CD4-positive, CD25-positive, alpha-beta regulatory T cell (primary cell): ENCODE data around the gene SLC39A1. TPM values are rescaled to one million over a fixed set of nuclear protein-coding genes. Genes with fewer than 3 reads are reported as not detected.

Experiments used
- ATAC-seq, 2 donors: fragments of 150-1000 bp; cut with Tn5 transposase; one replicate each; pipeline ENCODE4 v1.10.0; 2021; ENCODE audit warnings: low read depth in 2 of 2, moderate number of reproducible peaks in 2 of 2, moderate library complexity in 1 of 2
- DNase-seq, 3 donors: peaks; one replicate each; pipeline versions ENCODE4 v3.0.0 to v3.0.0-alpha.2; 2012 to 2022; ENCODE audit warnings: mixed read lengths in 1 of 3
- H3K27ac ChIP-seq: one replicate; pipeline ENCODE4 v1.7.0; 2013; ENCODE audit warnings: mild to moderate bottlenecking, low read length; ENCODE audit not compliant: insufficient read depth, poor library complexity, severe bottlenecking
- H3K27me3 ChIP-seq: one replicate; pipeline ENCODE4 v1.7.0; 2013; ENCODE audit warnings: low read length; ENCODE audit not compliant: control insufficient read depth, insufficient read depth
- H3K36me3 ChIP-seq: one replicate; pipeline ENCODE4 v1.7.0; 2013; ENCODE audit warnings: mild to moderate bottlenecking, low read length, moderate library complexity; ENCODE audit not compliant: control insufficient read depth, insufficient read depth
- H3K4me1 ChIP-seq: 2 replicates; pipeline ENCODE4 v1.7.0; 2013; ENCODE audit warnings: mild to moderate bottlenecking, low read length; ENCODE audit not compliant: insufficient read depth, control insufficient read depth, poor library complexity, severe bottlenecking
- H3K4me3 ChIP-seq: one replicate; pipeline ENCODE4 v1.7.0; 2013; ENCODE audit warnings: low read depth, mild to moderate bottlenecking, low read length, moderate library complexity
- H3K9me3 ChIP-seq, 2 experiments: 1 replicate in 1 of 2; 2 replicates in 1 of 2; pipeline ENCODE4 v1.7.0; 2013; ENCODE audit warnings: low read length in 2 of 2, mild to moderate bottlenecking in 1 of 2, moderate library complexity in 1 of 2; ENCODE audit not compliant: control insufficient read depth in 2 of 2
- H3K27ac Mint-ChIP-seq, 3 donors: one replicate each; pipeline ENCODE4 v1.8.0; 2020 to 2022; ENCODE audit warnings: mild to moderate bottlenecking in 3 of 3, mixed read lengths in 3 of 3, moderate library complexity in 2 of 3
- H3K27me3 Mint-ChIP-seq: one replicate; pipeline ENCODE4 v1.8.0; 2022; ENCODE audit warnings: mild to moderate bottlenecking, mixed read lengths
- H3K36me3 Mint-ChIP-seq: one replicate; pipeline ENCODE4 v1.8.0; 2020; ENCODE audit warnings: mixed read lengths
- H3K4me1 Mint-ChIP-seq, 4 donors: one replicate each; pipeline ENCODE4 v1.8.0; 2020 to 2022; ENCODE audit warnings: mixed read lengths in 4 of 4, mild to moderate bottlenecking in 1 of 4
- H3K4me3 Mint-ChIP-seq, 4 donors: one replicate each; pipeline ENCODE4 v1.8.0; 2020 to 2022; ENCODE audit warnings: mild to moderate bottlenecking in 4 of 4, mixed read lengths in 4 of 4, moderate library complexity in 3 of 4
- H3K9me3 Mint-ChIP-seq, 7 donors: one replicate each; pipeline ENCODE4 v1.8.0; 2020 to 2022; ENCODE audit warnings: mixed read lengths in 7 of 7, mild to moderate bottlenecking in 3 of 7, moderate library complexity in 2 of 7
- polyA plus RNA-seq, 4 donors: library from polyadenylated mRNA; unstranded; fragments of 300-500 nt; fragmentation: Illumina TruSeq; gene quantifications; one replicate each; pipeline ENCODE4 v1.2.3, GENCODE V29; 2021
- total RNA-seq: library from RNA; stranded (reverse); gene quantifications from one replicate; pipeline ENCODE4 v1.2.3, GENCODE V29; 2022

Gene SLC39A1
- total and polyA plus RNA-seq, 5 donors from 2014 or later, result 15.8 to 42.1 (median 35.0) TPM

DNA sequence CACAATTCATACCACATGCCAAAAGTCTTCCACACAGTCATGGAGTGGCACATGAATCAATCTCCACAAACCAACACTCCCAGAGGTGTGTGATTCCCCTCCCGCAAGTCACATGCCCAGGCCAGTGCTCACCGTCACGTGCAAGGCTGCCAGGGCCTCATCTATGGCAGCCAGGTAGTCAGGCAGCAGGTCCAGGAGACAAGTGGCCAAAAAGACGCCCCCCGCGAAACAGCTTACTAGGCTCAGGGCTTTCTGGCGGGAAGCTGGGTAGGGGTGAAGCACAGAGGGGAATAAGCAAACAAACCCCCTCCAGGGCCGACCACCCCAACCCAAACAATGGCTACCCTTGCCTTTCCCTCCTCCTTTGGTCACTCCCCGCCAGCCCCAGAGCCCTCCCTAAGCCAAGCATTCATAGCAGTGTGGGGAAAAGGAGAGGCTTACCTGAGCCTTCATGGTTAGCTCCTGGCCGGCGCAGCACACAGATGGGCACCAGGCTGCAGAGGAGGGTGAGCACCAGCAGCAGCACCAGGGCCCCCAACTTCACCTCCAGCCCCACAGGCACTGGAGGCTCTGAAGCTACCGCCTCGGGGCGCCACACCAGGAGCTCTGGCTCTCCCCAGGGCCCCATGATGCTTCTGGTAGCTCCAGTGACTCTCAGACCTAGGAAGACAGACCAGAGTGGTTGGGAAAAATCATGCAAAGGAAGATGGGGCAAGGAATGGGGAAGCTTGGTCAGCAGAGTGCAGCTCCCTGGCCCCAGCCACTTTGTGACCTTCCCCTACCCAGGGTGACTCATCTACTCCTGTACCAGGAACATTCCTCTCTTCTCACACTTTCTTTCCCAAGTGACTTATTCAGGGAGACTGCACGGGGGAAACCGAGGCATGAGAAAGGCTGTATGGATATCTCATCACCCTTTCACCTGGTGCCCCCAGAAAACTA, 978 bp downstream of the SLC39A1 start:
- Histone ChIP-seq H3K4me3 (peak overlapping the region; percentile 67), H3K9me3 (no peaks in the 10 kb centered on the region), H3K36me3 (peaks cover 5% of the 10 kb centered on the region), H3K27me3 (no peaks in the 10 kb centered on the region), H3K27ac (peak overlapping the region; percentile 90), H3K4me1 (peaks cover 52% of the 10 kb centered on the region)
- ATAC-seq (no peak), DNase-seq (no peak)
- H3K4me3 Mint-ChIP-seq, result peak overlapping the region; percentile 93 to 99 (median 96)
- H3K9me3 Mint-ChIP-seq, result peaks cover 0 to 1% (median 0%) of the 10 kb centered on the region in 7 donors
- no peaks in the 10 kb centered on the region for H3K36me3 Mint-ChIP-seq
- no peaks in the 10 kb centered on the region for H3K27me3 Mint-ChIP-seq
- peak overlapping the region; percentile 95 to 99 (median 97) for H3K27ac Mint-ChIP-seq
- H3K4me1 Mint-ChIP-seq, result peaks cover 21 to 74% (median 42%) of the 10 kb centered on the region in 4 donors

DNA sequence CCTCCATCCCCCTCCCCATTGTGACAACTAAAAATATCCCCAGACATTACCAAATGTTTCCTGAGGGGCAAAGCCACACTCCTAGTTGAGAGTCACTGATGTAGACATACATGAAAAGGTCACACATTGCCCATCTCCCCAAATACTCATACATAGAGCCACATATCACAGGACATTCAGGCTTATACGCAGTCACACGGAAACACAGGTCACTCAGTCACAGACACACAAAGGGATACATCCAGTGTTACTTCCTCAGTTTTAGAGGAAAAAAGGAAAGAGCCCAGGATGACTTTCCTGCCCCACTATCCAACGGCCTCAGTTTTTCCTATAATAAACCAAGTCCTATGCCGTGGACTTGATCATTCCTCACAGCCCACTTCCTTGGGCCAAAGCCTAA, 1.9 kb downstream of the SLC39A1 start:
- Histone ChIP-seq H3K36me3 (peaks cover 5% of the 10 kb centered on the region), H3K4me3 (no peak overlapping the region), H3K27ac (no peak overlapping the region), H3K9me3 (no peaks in the 10 kb centered on the region), H3K4me1 (peaks cover 52% of the 10 kb centered on the region), H3K27me3 (no peaks in the 10 kb centered on the region)
- Mint-ChIP-seq H3K9me3 (peaks cover 0 to 1% (median 0%) of the 10 kb centered on the region in 7 donors), H3K4me1 (peaks cover 20 to 77% (median 44%) of the 10 kb centered on the region in 4 donors), H3K27me3 (no peaks in the 10 kb centered on the region), H3K4me3 (peak overlapping the region; percentile 27 to 97 (median 94)), H3K27ac (peak overlapping the region; percentile 24 to 87 (median 83)), H3K36me3 (no peaks in the 10 kb centered on the region)
- ATAC-seq (no peak), DNase-seq (no peak)

DNA sequence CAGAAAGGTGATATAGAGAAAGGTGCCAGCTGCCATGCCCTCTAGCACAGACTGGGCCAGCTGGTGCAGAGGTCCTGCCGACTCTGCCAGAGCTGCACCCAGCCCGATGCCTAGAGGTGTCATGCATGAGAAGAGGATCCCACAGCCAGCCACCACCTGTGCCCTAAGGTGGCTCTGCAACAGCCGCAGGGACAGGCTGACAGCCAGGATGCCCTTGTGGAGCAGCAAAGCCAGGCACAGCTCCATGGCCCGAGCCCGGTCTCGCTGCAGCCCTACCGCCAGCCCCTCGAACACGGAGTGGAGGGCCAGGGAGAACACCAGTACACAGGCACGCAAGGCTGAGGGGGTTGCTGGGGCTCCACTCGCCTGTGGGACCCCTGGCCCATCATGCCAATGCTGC, 3.1 kb downstream of the SLC39A1 start:
- Mint-ChIP-seq H3K36me3 (no peaks in the 10 kb centered on the region), H3K27me3 (no peaks in the 10 kb centered on the region), H3K27ac (peak overlapping the region in 2 of 3 donors; percentile 74 to 85), H3K9me3 (no peaks in the 10 kb centered on the region), H3K4me3 (peak overlapping the region in 3 of 4 donors; percentile 29 to 97 (median 39)), H3K4me1 (peaks cover 15 to 75% (median 43%) of the 10 kb centered on the region in 4 donors)
- ATAC-seq (no peak), DNase-seq (no peak)
- Histone ChIP-seq H3K9me3 (no peaks in the 10 kb centered on the region), H3K4me1 (peaks cover 54% of the 10 kb centered on the region), H3K27ac (no peak overlapping the region), H3K27me3 (no peaks in the 10 kb centered on the region), H3K4me3 (no peak overlapping the region), H3K36me3 (peaks cover 5% of the 10 kb centered on the region)

DNA sequence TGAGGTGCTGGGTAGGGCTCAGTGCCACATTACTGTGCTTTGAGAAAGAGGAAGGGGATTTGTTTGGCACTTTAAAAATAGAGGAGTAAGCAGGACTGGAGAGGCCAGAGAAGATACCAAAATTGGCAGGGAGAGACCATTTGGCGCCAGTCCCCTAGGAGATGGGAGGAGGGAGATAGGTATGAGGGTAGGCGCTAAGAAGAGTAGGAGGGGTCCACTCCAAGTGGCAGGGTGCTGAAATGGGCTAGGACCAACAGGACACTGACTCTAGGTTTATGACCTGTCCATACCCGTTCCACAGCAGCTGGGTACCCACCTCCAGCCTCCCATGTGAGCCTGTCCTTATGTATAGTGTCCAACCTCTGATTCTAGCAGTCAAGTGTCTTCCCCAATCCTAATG, 3.9 kb downstream of the SLC39A1 start:
- peaks cover 1% of the 10 kb centered on the region for H3K36me3 Mint-ChIP-seq
- DNase-seq, result no peak

DNA sequence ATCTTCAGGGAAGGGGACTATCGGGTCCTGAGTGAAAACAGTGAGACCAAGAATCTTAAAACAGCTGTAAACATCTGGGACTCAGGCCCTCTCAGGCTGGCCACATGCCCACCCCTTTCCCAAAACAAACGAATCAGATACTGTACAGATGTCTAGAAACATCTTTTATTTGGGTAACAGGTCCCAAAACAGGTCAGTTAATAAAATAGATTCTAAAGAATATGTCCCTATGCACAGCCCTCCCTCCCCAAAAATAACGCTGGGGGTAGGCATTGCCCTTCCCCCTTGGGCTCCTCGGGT, 4.4 kb downstream of the SLC39A1 start:
- ATAC-seq (no peak), DNase-seq (no peak)
- Mint-ChIP-seq H3K27ac (peak overlapping the region; percentile 97 to 99 (median 98)), H3K4me3 (peak overlapping the region; percentile 97 to 99 (median 98)), H3K9me3 (no peaks in the 10 kb centered on the region), H3K4me1 (peaks cover 11 to 80% (median 49%) of the 10 kb centered on the region in 4 donors), H3K27me3 (no peaks in the 10 kb centered on the region), H3K36me3 (peaks cover 6% of the 10 kb centered on the region)
- Histone ChIP-seq H3K4me3 (peak overlapping the region; percentile 69), H3K36me3 (peaks cover 16% of the 10 kb centered on the region), H3K4me1 (peaks cover 54% of the 10 kb centered on the region), H3K9me3 (no peaks in the 10 kb centered on the region), H3K27ac (peak overlapping the region; percentile 94), H3K27me3 (no peaks in the 10 kb centered on the region)

More for the DNA sequence above, 3.9 kb downstream of the SLC39A1 start:
- H3K4me3 Mint-ChIP-seq, result peak overlapping the region in 2 of 4 donors; percentile 36 to 97
- H3K27me3 ChIP-seq, result no peaks in the 10 kb centered on the region
- H3K4me3 ChIP-seq, result no peak overlapping the region
- peak overlapping the region; percentile 67 to 85 (median 74) for H3K27ac Mint-ChIP-seq
- no peak overlapping the region for H3K27ac ChIP-seq
- no peaks in the 10 kb centered on the region for H3K9me3 ChIP-seq
- no peak for ATAC-seq
- H3K4me1 Mint-ChIP-seq, result peaks cover 15 to 80% (median 45%) of the 10 kb centered on the region in 4 donors
- H3K36me3 ChIP-seq, result peaks cover 10% of the 10 kb centered on the region
- H3K4me1 ChIP-seq, result peaks cover 59% of the 10 kb centered on the region
- H3K9me3 Mint-ChIP-seq, result no peaks in the 10 kb centered on the region
- H3K27me3 Mint-ChIP-seq, result no peaks in the 10 kb centered on the region

DNA sequence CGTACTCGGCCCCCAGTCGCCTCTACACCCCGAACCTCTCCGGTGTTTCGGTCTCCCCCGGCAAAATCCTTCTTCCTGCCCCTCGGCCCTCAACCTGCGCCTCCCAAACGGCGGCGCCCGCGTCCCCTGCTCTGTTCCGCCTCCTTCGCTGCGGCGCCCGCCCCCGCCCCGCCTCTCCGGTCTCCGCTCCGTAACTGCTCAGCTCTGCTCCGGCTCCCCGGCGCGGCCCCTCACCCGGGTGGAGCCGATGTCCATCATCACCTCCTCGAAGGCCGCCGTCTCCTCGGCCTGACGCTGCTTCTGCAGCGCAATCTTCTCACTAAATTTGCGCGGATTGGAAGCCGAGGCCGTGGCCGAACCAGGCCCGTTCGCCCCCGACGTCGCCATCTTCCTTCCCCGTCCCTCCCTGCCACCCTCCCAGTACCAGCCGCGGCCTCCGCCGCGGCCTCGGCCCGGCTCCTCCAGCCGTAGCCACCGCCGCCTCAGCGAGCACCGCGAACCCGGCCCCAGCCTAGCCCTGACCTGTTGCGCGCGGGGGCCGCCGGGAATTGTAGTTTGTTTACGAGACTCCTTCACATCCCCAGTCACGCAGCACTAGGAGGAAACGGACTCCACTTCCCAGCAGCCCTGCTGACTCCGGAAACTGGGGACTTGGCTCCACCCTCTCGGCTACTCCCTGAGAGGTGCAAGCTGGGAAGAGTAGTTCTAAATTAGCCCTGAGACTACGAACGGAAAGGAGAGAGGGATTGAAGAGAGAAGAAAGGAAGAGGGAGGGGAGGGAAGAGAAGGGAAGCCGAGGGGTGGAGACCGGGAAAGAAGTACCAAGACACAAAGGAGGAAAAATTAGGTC, 5.0 kb downstream of the SLC39A1 start, which contains the start of gene CRTC2:
Gene CRTC2 (minus strand): TSS at position 502 of the 850 bp plus-strand sequence. CDS start 115 bp downstream, at position 387.
- H3K27ac Mint-ChIP-seq, result peak within 1 kb of the TSS; percentile 97 to 99 (median 98)
- Histone ChIP-seq H3K36me3 (peaks cover 22% of the 10 kb centered on the region), H3K4me1 (peaks cover 50% of the 10 kb centered on the region), H3K4me3 (peak within 1 kb of the TSS; percentile 97), H3K27ac (peak within 1 kb of the TSS; percentile 94), H3K9me3 (no peaks in the 10 kb centered on the region), H3K27me3 (no peaks in the 10 kb centered on the region)
- no peaks in the 10 kb centered on the region for H3K27me3 Mint-ChIP-seq
- no peaks in the 10 kb centered on the region for H3K9me3 Mint-ChIP-seq
- peak within 1 kb of the TSS; percentile 97 to 99 (median 98) for H3K4me3 Mint-ChIP-seq
- DNase-seq, result peak; percentile 97 to 98 (median 98)
- peaks cover 8% of the 10 kb centered on the region for H3K36me3 Mint-ChIP-seq
- peak; percentile 91 to 94 for ATAC-seq
- peaks cover 5 to 80% (median 46%) of the 10 kb centered on the region in 4 donors for H3K4me1 Mint-ChIP-seq

DNA sequence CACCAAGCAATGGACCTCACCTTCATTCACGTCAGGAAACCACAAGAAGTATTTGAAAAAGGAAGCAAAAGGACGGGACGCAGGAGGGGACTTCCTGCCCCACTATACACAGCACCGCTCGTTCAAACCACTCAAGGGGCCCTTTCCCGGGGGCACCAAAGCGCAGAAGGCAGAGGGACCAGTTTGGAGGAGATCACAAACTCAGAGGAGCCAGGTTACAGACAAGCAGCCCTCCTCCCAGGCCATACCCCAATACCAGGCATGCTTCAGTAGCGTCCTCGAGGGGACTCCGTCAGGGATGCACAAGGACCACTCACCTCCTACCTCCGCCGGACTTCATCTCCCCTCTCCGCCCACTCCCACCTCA, 5.6 kb downstream of the SLC39A1 start:
- H3K4me3 Mint-ChIP-seq, result peak overlapping the region; percentile 97 to 99 (median 98)
- H3K4me1 Mint-ChIP-seq, result peaks cover 4 to 78% (median 46%) of the 10 kb centered on the region in 4 donors
- peak overlapping the region; percentile 94 for H3K27ac ChIP-seq
- H3K9me3 Mint-ChIP-seq, result no peaks in the 10 kb centered on the region
- DNase-seq (peak; percentile 29 to 78 (median 57)), ATAC-seq (peak; percentile 1)
- peaks cover 8% of the 10 kb centered on the region for H3K36me3 Mint-ChIP-seq
- H3K36me3 ChIP-seq, result peaks cover 26% of the 10 kb centered on the region
- peak overlapping the region; percentile 97 to 99 (median 98) for H3K27ac Mint-ChIP-seq
- H3K4me1 ChIP-seq, result peaks cover 44% of the 10 kb centered on the region
- no peaks in the 10 kb centered on the region for H3K27me3 Mint-ChIP-seq
- peak overlapping the region; percentile 97 for H3K4me3 ChIP-seq
- no peaks in the 10 kb centered on the region for H3K9me3 ChIP-seq
- H3K27me3 ChIP-seq, result no peaks in the 10 kb centered on the region
